ENCODE measurements around the gene NTN3.
A peak's percentile ranks its signal among the peaks of the same experiment; 100 is the strongest.

The NTN3 gene

DNA sequence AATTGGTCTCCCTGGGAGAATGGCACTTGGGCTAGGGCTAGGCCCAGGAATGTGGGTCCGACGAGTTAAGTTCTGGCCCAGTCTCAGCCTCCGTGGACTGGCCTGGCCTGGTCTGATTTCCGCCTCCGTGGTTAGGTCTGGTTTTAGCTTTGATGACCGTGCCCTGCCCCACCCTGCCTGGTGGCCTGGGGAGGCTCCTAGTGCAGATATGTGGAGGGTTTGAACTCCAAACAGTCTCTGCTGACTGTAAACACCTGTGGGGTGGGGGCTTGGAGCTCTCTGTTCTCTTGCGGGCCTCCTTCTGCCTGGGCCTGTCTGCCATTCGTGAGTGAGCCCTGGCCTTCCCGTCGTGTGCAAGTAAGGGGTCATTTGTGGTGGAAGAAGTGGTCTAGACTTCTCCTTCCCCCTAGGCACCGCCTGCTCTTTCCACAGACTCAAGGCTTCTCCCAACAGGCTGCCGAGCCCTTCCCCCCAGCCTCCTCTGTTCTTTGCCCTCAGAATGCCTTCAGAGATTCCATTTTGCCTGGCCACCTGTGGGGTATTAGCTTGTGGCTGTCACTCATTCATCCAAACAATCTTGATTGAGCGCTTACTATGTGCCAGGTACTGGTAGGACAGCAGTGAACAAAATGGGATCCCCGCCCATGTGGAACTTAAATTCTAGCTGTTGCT, 44.2 kb downstream of the NTN3 start:
- no peak for DNase-seq

DNA sequence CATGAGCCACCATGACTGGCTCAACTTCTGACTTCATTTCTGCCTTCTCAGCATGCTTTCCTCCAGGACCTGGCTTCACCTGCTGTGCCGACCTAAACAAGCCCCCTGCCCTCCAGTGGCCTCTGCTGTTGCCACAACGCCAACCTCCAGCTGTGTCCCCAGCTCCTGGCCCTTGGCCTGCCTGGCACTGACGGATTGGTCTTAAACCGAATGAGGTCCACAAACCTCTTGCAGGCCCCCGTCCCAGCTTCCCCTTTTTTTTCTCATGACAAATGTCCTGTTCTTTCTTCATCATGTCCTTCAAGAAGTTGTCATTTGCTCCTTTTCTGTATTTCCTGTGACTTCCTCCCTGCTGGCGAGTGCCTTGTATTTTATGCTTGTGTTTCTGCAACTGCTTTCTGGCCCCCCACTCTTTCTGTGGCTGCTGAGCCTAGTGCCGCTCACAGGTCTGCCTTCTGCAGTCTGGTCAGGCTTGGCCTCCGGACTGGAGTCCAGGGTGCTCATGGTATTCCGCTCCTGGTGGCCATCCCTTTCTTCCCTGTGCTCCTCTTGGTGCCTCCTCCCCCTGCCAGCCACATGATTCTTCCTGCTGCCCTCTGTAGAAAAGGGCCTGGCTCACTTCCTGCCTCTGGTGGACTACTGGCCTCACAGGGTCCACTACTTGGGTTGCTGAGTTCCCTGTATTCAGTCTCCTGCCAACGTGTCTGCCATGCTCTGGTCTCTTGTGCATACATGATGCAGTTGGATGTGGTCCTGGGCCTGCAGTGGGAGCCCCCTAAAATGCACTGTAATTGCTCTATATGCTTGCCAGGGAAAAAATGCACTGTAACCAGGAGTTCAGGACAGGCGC, 45.5 kb downstream of the NTN3 start:
- no peak for DNase-seq

- no peak for DNase-seq
Measured at GRCh38 chr16:2517954-2518605, 47.0 kb downstream of the NTN3 start.

- DNase-seq: no peak
Measured at GRCh38 chr16:2518823-2519710, 48.0 kb downstream of the NTN3 start.

DNA sequence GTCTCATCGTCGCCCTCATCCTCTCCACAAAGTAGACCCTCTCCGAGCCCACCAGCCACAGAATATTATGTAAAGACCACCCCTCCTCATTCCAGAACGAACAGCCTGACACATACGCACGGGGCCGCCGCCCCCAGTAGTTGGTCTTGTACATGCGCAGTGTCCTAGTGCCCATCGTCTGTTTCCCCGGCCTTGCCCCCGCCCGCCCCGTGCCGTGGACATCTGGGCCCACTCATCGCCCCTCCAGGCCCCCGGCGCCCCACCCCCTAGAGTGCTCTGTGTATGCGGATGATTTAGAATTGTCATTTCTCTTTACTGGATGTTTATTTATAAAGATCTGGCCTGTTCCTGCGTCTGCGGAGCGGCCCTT, 48.6 kb downstream of the NTN3 start:
- no peak for DNase-seq

DNA sequence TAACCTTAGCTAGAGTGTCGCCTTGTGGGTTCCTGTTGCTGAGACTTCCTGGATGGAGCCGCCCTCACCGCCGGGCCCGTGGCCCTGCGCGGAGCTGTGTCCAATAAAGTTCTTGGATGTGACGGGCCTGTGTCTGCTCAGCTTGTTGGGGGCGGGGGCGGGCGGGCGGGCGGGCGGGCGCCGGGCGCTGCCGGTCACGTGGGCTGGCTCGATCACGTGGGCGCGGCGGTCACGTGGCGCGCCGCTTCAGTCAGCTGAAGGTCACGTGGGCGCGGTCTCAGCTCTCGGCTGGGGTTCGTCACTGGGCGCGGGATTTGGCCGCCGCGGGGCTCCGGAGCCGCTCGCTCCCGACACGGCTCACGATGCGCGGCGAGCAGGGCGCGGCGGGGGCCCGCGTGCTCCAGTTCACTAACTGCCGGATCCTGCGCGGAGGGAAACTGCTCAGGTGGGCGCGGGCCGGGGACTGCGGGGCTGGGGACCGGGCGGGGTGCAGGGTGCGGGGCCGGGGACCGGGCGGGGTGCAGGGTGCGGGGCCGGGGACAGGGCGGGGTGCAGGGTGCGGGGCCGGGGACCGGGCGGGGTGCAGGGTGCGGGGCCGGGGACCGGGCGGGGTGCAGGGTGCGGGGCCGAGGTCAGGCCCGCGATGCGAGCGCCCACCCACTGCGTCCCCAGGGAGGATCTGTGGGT, 49.1 kb downstream of the NTN3 start, which contains the start of gene AMDHD2:
AMDHD2 (plus strand) TSS at position 275 of the 687 bp plus-strand sequence; CDS start at position 363, 88 bp downstream.
- peak; percentile 89 for DNase-seq

DNA sequence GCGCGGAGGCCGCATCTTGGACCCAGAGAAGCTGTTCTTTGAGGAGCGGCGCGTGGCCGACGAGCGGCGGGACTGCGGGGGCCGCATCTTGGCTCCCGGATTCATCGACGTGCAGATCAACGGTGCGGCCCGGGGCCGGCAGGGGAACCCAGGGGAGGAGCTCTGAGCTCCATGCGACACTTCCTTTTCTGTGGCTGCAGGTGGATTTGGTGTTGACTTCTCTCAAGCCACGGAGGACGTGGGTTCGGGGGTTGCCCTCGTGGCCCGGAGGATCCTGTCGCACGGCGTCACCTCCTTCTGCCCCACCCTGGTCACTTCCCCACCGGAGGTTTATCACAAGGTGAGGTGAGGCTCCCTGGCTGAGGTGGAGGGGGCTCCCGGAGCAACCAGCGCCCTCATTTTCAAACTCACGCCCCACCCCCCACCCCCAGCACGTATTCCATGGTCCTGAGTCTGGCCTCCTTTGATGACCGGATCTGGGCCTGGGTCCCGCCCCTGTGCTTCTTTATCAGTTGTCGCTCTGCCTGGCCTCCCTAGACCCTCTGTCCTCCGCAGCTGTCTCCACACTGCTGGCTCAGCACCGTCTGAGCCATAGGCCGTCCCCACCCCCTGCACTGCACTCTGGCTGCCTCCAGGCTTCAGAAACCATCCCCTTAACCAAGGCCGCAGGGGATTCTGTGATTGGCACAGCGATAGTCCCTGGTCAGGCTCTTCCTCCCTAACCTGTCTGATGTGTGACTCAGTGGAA, 49.9 kb downstream of the NTN3 start:
- DNase-seq: peak; percentile 63

Data from activated CD4-positive, alpha-beta T cell treated with anti-CD3 and anti-CD28 coated beads, Interleukin-2, amount 50 U/mL, for 1 hour (primary cell).